SK-N-SH (cell line): Measurements from ENCODE around the gene TASP1.

Experiments used
- CHD2 ChIP-seq: fragments of 150-350 bp; IDR thresholded peaks from 2 replicates; pipeline ENCODE4 v1.6.1; 2018; ENCODE audit warnings: low read length; ENCODE audit not compliant: partially characterized antibody
- CTCF ChIP-seq: fragments of 200-600 bp; sonication (generic); IDR thresholded peaks from 2 replicates; pipeline ENCODE4 v1.6.1; 2017; ENCODE audit warnings: antibody characterized with exemption, mild to moderate bottlenecking, moderate library complexity
- EP300 ChIP-seq, 2 experiments: IDR thresholded peaks; 2 replicates each; pipeline versions ENCODE4 v1.4.0 to v1.6.1; 2012; ENCODE audit warnings: borderline replicate concordance in 1 of 2, low read depth in 1 of 2, low read length in 1 of 2
- EZH2phosphoT487 ChIP-seq: fragments of 200-600 bp; sonication (generic); IDR thresholded peaks from 2 replicates; pipeline ENCODE4 v1.6.1; 2017; ENCODE audit warnings: low read depth, mixed run types, mild to moderate bottlenecking, antibody characterized with exemption, moderate library complexity, borderline replicate concordance
- MAX ChIP-seq: IDR thresholded peaks from 2 replicates; pipeline ENCODE4 v1.4.0; 2012; ENCODE audit warnings: low read depth
- MXI1 ChIP-seq: IDR thresholded peaks from 2 replicates; pipeline ENCODE4 v1.6.1; 2012; ENCODE audit warnings: mild to moderate bottlenecking, low read depth, low read length, improper control_type of control experiment
- POLR2AphosphoS5 ChIP-seq: IDR thresholded peaks from 2 replicates; pipeline ENCODE4 v1.6.1; 2012; ENCODE audit warnings: low read depth, low read length
- SIN3A ChIP-seq: IDR thresholded peaks from 2 replicates; pipeline ENCODE4 v1.6.1; 2012; ENCODE audit warnings: low read depth, mild to moderate bottlenecking, low read length, moderate library complexity, borderline replicate concordance
- SMC3 ChIP-seq: IDR thresholded peaks from 2 replicates; pipeline ENCODE4 v1.6.1; 2012; ENCODE audit warnings: low read depth, low read length, improper control_type of control experiment
- TF ChIP-seq, protein P1 (sequence below): fragments of 150-350 bp; IDR thresholded peaks from 2 replicates; pipeline ENCODE4 v1.6.1; 2017; ENCODE audit warnings: antibody characterized with exemption, low read length, low read depth, borderline replicate concordance

- TF ChIP-seq CTCF (no peak), SIN3A (no peak), POLR2AphosphoS5 (no peak), EZH2phosphoT487 (no peak), MXI1 (no peak), MAX (no peak), CHD2 (no peak), SMC3 (no peak), EP300 (IDR thresholded peaks at IDR 0.05; ENCODE audit: borderline replicate concordance in 1 of 2, low read depth in 1 of 2, low read length in 1 of 2) (no peak)
- TF ChIP-seq, protein P1, sequence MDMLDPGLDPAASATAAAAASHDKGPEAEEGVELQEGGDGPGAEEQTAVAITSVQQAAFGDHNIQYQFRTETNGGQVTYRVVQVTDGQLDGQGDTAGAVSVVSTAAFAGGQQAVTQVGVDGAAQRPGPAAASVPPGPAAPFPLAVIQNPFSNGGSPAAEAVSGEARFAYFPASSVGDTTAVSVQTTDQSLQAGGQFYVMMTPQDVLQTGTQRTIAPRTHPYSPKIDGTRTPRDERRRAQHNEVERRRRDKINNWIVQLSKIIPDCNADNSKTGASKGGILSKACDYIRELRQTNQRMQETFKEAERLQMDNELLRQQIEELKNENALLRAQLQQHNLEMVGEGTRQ = no peak
These were observed 40.2 kb upstream of the TASP1 start for GRCh38 chr20:13678944-13679343.
